Stimulated activated CD8-positive, alpha-beta memory T cell treated with anti-CD3 and anti-CD28 coated beads, Interleukin-15, amount 100 ng/mL, for 48 hours (primary cell): ENCODE data around the gene LIMS1.
"Not testable (repeated sequence)": the region's sequence is repeated elsewhere in the genome, so short reads cannot be mapped to it uniquely, and the experiment has no call there.

ENCODE experiments used
- DNase-seq, 2 donors: peaks; one replicate each; pipeline ENCODE4 v3.0.0-alpha.2; 2020; ENCODE audit warnings: low read depth in 2 of 2

LIMS1 gene, protein sequence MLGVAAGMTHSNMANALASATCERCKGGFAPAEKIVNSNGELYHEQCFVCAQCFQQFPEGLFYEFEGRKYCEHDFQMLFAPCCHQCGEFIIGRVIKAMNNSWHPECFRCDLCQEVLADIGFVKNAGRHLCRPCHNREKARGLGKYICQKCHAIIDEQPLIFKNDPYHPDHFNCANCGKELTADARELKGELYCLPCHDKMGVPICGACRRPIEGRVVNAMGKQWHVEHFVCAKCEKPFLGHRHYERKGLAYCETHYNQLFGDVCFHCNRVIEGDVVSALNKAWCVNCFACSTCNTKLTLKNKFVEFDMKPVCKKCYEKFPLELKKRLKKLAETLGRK

DNA sequence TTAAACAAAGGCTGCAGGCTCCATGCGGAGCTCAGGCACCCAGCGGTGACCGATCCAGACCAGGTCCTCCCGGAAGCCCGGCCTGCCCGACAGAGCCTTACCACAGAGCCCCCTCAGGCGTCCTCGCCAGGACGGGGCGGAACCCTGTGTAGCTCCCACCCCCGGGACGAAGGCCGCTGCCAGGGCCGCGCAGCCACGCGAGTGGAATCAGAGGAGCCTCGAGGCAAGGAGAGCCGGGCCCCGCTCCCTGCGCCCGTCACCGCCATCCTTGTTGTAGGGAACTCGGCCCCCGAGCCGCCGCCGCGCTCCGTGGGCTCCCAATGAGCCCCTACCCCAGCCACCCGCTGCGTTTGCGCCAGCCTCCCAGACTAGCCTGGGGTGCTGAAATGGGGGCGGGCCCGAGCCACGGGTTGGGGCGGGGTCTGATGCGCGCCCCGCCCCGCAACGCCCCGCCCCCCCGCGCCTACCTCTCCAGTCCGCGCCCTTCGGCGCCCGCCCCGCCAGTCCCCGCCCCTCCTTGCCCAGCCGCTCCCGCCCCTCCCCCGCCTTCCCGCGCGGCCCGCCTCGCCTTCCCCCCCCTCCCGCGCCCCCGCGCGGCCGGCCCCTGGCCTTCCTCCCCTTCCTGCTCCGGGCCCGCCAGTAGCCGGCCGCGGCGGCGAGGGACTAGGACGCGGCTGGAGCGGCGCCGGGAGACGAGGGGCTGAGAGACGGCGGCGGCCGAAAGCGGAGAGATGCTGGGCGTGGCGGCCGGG is at the start of gene LIMS1:
Gene LIMS1 (plus strand): TSS at position 639 of the 752 bp plus-strand sequence. CDS start 93 bp downstream, at position 732.
- peak; percentile 79 to 80 for DNase-seq

DNA sequence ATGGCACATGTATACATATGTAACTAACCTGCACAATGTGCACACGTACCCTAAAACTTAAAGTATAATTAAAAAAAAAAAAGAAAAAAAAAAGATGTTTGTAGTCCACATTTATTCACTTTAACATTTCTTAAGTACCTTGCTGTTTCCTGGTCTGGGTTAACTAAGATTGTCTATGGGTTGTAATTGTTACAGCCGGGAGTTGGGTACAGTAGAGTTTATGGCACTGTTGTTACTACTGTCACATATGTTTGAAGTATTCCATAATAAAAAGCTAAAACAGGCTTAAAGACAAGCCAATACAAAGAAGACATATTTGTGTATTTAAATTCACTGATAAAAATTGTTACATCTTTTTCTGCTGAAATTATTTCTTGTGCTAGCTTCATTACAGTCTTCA is 49.0 kb upstream of the LIMS1 start:
- no peak for DNase-seq

DNA sequence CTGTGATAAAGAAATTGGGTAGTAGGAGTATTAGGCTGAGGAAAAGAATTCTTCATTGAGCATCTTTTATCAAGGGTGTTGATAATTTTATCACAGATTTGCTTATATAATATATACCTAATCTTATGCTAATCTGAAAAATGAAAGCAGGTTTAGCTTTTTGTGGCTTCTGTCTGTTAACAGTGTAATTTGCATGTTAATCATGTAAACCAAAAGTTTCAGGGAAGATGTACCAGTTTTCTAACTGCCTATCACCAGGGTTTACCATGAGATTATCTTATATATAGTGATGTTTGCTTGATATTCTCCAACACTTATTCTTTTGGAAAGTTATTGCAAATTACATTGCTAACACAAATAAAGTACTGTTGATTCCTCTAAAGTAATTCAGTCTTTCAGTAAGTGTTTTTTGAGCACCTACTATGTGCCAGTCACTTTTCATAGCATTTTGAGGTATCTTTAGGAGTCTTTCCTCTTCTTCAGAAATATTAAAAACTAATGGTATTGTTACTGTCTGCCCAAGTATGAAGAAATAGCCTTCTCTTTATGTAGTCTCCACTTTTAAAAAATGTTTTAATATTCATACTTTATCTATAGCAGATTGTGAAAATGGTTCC is 43.7 kb upstream of the LIMS1 start:
- DNase-seq: no peak

DNA sequence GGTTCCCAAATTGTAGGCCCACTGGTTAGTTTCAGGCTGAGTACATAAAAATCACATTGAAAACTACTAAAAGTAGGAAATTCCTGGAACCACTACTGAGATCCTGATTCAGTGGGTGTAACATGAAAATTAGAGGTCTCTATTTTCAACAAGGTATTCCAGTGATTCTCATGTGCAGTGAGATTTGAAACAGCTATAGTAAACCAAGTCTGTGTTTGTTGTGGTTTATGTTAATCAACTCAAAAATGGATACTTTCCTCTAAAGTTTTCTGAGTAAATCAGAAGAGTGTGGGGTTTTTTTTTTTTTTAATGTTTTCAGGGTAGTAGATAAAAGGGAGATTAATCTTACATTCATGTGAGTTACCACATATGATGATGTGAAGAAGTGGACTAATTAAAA is 42.4 kb upstream of the LIMS1 start:
- no peak for DNase-seq

DNA sequence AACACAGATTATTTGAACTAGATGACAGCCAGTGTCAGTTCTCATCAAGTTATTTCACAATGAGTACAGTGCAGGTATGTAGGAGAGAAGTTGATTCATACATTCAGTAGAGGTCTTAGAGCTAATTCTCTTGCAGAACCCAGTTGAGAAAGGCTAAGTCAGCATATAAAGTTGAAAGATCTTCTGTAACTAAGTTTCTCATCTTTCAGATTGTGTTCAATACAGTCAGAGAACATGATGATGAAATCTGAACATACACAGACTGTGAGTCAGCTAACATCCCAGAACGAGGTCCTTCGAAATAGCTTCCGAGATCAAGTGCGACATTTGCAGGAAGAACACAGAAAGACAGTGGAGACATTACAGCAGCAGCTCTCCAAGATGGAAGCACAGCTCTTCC is 41.9 kb upstream of the LIMS1 start:
- no peak for DNase-seq

DNA sequence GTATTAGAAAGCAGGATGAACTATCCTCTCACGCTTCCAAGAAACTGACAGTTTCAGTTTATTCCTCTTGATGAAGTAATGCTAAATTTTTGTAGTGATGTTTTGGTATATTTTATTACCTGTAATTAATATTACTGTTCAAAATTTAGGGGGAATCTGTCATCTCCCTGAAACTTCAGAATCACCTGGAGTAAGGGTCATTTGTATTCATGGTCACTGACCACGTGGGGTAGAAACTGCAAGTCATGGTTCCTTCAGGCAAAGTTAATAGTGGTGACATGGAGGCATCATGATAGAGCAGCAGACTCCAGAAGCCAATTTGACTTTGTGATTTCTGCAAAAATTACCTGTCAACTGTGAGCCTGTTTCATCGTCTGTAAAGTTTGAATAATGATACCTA is 38.1 kb upstream of the LIMS1 start:
- not testable (repeated sequence) for DNase-seq

DNA sequence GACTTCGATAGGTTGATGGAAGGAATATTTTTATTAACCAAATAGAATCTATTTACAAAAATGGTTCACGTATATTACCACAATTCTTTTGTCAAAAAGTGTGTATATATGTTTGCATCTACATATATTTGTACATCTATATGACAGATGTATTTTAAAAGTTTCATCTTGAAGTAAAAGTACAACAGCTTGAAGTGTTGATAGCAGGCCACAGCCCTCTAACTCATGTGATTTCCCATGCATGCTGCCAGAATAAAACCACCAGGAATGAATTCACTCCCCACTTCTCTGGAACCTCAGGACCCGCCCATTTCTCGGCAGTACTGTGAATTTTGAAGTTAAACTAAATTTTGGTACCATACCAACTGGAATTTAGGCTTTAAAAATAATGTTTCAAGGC is 26.6 kb upstream of the LIMS1 start:
- DNase-seq: not testable (repeated sequence)

DNA sequence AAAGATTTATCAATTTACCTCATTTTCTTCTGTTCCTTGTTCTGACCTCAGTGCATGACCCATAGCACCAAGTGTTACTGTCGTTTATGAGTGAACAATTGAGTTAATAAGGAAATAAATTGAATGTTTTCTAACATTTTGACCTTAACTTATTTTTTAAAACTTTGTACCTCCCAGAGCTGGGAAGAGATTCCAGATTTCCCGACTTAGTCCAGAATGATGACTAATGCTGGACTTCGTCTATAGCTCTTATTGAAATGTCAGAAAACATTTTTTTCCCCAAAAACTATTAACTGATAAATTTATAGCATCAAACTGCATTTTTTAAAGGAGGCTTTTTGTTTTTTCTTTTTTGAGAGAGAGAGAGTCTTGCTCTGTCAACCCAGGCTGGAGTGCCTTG is 21.8 kb upstream of the LIMS1 start:
- DNase-seq: not testable (repeated sequence)

DNA sequence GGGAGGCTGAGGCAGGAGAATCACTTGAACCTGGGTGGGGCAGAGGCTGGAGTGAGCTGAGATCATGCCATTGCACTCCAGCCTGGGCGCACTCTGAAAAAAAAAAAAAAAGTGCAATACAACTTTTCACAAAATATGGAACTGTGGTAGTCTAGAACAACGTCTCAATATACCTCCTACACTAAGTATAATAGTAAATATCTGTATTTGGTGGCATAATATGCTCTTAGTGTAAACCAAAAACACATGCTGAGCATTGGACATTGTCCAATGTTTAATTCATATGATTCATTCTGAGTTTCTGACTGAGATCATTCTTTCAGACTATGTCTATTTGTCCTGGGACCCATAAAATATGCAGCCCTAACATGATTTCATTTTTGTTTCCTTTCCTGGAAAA is 19.8 kb upstream of the LIMS1 start:
- not testable (repeated sequence) for DNase-seq

DNA sequence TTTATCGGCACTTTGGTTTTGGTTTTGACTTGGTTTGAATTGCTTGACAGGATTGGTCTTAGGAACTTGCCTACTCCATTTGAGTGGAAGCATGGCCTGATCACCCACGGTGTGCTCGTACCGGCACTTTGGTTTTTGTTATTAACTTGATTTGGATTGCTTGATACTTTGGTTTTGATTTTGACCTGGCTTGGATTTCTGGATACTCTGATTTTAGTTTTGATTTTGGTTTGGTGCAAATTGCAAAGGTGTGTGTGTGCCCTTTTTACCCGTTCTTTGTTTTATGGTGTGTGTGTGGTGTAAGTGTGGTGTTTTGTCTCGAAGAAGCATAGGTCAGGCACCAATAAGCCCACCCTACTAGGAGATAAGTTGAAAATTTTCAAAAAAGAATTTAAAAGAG is 9.6 kb upstream of the LIMS1 start:
- DNase-seq: not testable (repeated sequence)

DNA sequence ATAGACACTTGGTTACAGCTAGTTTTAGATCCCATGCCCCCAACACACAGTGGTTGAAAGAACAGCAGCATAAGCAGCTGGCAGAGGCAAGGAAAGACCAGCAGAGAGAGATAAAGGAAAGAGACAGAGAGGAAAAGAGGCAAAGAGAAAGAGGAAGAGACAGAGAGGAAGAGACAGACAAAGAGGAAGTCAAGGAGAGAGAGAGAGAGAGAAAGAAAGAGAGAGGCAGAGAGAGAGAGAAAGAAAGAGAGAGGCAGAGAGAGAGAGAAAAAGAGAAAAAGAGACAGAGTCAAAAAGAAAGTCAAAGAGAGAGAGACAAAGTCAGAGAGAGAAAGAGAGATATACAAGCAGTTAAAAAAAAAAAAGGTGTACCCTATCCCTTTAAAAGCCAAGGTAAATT is 9.0 kb upstream of the LIMS1 start:
- DNase-seq: not testable (repeated sequence)

DNA sequence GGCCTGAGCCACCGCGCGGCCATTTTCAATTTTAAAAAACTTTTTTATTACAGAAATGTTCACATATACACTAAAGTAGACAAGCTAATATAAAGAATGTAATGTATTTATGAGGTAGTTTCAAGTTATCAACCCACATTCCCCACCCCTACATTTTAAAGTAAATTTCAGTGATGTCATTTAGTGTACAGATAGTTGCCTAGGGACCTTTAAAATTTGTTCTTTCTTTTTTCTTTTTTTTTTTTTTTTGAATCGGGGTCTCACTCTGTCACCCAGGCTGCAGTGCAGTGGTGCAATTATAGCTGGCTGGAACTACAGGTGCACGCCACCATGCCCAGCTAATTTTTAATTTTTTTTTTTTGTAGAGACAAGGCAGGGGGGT is 2.6 kb upstream of the LIMS1 start:
- no peak for DNase-seq

DNA sequence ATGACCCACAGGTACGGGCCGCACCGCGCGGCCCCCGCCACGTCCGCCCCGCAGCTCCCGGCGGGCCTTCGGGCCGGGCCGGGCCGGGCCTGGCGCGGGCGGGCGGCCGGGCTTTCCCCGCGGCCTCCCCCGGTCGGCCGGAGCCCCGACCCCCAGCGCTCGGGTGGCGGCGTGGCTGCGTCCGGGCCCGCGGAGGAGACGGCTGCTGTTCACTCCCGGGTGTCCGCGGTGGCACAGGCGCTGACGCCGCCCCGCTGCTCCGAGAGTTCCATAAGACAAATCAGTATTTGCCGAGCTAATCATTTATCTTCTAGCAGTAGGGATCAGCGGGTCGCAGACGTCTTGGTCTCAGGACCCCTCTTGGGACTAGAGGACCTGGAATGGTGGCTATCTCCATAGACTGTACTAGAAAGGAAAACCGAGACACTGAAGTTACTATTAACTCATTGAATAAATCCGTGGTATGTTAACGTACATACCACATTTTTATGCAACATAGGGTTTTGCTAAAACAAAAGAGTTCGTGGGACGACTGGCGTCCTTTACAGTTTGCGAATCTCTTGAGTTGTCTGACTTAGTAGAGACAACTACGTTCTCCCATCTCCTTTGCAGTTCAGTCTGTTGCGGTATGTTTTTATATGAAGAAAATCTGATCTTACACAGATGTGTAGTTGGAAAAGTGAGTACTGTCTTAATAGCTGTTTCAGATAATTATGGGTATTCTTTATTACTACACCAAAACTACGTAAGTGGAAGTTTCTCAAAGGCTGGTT is 500 bp downstream of the LIMS1 start:
- DNase-seq: peak; percentile 20 to 23

DNA sequence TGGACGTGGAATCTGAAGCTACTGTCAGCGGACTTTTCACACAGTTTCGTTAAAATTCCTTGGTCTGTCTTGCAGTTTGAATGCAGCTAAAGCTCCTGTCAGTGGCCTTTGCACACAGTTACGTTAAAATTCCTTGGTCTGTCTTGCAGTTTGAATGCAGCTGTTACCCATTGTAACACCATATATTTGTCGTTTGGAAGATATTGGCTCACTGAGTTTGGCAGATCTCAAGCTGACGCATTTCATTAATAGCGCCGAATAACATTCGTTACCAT is 1.0 kb downstream of the LIMS1 start:
- no peak for DNase-seq

DNA sequence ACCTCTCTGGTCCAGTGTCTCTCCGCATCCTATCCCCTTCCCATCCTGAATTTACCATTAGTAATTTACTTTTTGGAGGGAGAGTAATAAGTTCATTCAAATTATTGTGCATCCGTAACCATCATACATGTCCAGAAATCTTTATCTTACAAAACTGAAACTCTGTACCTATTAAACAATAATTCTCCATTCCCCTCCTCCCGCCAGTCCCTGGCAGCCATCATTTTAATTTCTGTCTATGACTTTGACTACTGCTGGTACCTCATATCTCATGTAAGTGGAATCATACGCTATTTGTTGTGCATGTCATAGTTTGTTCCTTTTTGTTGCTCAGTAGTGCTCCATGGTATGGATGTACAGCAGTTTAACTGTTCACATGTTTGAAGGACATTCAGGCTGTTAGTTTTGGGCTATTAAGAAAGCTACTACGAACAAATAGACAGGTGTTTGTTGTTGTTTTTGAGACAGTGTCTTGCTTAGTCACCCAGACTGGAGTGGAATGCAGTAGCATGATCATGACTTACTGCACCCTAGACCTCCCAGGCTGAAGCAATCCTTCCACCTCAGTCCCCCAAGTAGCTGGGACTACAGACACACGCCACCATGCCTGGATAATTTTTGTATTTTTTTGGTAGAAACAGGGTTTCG is 2.0 kb downstream of the LIMS1 start:
- no peak for DNase-seq

DNA sequence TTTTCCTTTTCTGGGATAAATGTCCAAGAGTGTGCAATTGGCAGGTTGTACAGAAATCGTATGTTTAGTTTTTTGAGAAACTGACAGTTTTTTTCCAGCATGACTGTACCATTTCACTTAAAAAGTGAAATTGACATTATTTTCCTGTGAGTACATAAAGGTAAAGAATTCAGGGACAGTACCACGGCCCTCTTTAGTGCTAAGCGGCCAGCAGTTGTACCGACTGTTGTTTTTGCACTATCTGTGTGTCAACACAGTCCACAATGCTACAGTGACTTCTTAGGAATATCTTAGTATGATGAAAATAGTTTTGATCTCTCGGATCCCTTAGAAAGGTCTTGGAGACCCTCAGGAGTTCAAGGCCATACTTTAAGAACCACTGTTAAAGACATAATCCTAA is 2.6 kb downstream of the LIMS1 start:
- DNase-seq: no peak

DNA sequence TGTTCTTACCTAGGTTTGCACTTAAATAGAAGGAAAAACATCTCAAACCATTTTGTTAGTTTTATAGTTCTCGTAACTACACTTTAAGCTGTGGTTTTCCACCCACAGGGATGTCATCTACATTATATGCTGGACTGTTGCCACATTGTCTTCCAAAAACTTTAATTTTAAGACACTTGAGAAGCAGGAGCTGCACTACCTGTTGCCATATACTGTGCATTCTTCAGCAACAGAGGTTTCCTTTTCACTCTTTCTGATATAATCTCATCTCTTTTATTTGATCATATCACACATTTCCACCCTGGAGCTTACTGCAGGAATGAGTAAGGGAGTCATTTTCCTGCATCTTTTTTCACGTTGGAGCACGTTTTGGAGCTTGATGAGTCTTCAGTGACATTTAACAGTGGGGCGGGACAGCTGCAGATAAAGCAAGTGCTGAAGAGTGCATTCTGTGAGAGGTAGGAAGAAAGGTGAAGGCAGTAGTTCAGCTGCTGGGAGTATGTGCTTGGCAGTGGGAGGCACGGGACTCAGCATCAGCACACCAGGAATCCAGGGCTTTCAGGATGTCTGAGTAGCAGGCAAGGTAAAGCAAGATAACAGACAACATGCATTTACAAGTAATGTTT is 3.8 kb downstream of the LIMS1 start:
- no peak for DNase-seq

DNA sequence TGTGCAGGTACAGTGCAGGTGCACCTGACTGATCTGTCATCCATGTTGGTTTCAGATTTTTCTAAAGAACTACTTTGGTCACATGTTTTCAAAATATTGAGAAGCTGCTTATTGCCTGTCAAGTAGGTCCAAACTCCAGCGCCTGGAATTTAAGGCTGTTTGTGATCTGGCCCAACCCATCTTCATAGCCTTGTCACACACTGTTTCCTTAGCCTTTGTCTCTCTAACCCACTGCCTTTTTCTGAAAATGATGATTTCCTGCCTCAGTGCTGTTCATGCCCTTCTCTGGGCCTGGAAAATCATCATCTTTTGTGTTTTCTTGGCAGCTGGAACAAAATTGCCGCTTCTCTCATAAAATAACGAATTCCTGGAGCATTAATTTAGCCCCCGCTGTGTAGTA is 7.2 kb downstream of the LIMS1 start:
- no peak for DNase-seq

DNA sequence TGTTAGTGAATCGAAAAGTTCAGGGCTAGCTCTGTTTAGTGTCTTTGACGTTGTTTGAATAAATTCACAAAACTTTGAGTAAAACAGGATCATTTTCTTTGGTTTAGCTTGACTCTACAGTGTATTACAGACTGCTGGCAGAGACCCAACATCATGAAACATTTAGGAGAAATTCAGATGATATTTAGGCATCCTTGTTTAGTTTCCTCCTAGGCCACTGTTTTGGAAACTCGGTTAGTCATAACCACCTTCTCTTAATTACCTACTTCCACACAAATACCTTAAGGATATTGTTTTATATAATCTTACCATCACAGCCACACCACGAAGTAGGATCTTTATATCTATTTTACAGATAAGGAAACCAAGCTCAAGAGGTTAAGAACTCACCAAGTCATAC is 7.8 kb downstream of the LIMS1 start:
- no peak for DNase-seq

DNA sequence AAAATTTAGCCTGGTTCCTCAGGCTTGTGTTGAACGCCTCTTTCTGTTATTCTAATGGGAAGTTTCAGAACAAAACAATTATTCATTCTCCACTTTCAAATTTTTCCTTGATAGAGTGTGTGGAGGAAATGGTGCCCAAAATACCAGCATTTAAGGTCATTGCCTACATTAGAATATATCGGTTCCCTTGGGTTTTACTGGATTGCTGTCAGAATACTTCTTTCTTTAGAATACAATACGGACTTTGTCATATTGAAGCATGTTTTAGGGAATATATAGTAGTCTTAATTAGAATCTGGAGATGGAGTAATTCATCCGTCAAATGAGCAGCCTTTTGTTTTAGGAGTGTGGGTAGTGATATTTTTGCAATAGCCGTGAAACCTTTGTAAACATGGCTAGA is 13.3 kb downstream of the LIMS1 start:
- DNase-seq: no peak

DNA sequence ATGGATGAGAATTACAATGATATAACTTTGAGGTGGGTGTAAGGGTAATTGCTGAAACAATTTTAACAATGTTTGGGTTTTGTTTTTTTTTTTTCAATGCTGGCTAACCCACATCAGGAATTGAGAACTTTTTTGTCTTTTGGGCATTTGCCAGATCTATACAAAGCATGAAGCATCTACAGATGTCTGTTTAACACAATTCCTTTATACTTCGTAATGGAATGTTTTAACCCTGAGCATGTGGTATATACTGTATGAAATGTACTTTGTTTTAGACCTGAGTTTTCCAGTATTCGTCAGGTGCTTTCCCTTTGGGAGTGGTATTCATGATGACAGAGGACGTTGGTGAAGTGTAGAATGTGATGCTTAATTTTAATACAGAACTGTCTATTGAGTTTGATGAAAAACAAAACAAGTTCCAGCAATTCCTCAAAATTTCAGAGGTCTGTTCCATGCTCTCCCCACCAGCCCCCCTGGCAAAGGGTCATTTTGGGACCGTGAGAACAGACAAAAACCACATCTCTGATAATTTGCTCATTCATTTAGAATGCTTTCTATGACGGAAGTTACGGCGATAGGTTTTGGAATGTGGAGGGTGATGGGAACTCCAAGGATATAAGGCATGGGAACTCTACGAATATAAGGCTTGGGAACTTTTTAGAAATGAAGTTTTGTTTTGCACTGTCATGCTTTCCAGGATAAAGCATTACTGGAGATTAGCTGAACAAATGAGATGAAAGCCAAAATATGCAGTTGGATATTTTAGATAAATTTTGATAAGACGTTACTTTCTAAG is 14.1 kb downstream of the LIMS1 start:
- no peak for DNase-seq
